Left lobe of liver (tissue), 2 donors: ENCODE results near the gene CUL3. TPM values are rescaled to one million over a fixed set of nuclear protein-coding genes. Genes with fewer than 3 reads are reported as not detected.
"Not testable (repeated sequence)": the region's sequence is repeated elsewhere in the genome, so short reads cannot be mapped to it uniquely, and the experiment has no call there.

Source experiments
- ATAC-seq: fragments of 200-7000 bp; cut with Tn5 transposase; one replicate; pipeline ENCODE4 v1.9.1; 2020; ENCODE audit warnings: mild to moderate bottlenecking, moderate library complexity
- DNase-seq: peaks from one replicate; pipeline ENCODE4 v3.0.0-alpha.2; 2020; ENCODE audit warnings: low spot score
- total RNA-seq: library from RNA; stranded (reverse); gene quantifications from one replicate; pipeline ENCODE4 v1.2.1, GENCODE V29; 2021
- donor health status: DM: no; HTN: no; CAD: no; lungs with moderate emphysema.
- donor health status: DM: no; HTN: yes; CAD: no.

CUL3 gene
- total RNA-seq, 1 donor from 2014 or later, result 34.6 TPM

DNA sequence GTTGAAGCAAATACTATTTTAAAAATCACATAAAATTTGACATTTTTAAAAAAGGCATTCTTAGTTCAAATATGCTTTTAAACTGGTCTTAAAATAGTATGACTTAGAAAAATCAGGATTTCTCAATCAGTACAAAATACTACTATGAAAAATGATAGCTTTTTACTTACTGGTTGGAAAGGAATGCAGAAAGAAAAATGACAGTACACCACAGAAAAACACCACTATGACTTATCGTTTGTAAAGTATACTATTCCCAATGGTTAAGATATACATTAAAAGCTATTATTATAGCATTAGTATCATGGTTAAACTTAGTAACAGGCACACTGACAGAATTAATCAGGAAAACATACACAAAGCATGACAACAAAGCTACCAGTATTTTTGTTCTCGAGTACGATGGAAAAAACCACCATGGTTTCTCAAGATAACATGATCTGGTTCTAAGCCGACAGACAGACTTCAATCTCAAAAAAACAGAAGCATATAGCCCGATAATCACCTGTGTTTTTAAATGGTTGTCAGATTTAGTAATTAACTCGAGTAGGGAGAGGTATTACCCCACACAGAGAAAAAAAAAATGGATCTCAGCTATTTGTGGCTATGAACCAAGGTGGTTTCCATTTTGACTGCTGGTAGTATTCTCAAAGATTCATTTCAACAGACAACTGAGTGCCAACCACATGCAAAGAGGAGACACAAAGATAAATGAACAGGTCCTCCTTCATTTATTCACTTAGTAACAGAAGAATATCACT lies 39.1 kb downstream of the CUL3 start:
- ATAC-seq (no peak), DNase-seq (no peak)

DNA sequence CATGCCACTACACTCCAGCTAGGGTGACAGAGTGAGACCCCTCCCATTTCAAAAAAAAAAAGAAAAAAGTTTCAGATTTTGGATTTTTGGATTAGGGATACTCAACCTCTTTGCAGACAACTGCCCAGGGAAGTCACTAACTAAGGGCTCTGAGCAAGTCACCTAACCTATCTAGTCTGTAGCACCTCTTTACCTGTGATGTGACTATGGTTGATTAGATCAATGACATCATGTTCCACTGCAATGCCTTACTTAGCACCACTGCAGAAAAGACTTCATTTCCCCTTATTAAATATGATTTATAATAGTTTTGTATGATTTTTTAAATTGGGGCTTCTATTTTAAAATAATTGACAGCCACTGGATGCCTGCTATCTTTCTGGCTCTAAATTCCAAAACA lies 41.2 kb downstream of the CUL3 start:
- DNase-seq, result no peak
- no peak for ATAC-seq

GRCh38 chr2:224538561-224539138 lies 46.5 kb downstream of the CUL3 start:
- no peak for ATAC-seq

GRCh38 chr2:224532931-224533330 lies 52.2 kb downstream of the CUL3 start:
- no peak for DNase-seq
- no peak for ATAC-seq

More at GRCh38 chr2:224538561-224539138, 46.5 kb downstream of the CUL3 start:
- DNase-seq, result no peak

- ATAC-seq (no peak), DNase-seq (no peak)
Measured at GRCh38 chr2:224532441-224532840, 52.7 kb downstream of the CUL3 start.

DNA sequence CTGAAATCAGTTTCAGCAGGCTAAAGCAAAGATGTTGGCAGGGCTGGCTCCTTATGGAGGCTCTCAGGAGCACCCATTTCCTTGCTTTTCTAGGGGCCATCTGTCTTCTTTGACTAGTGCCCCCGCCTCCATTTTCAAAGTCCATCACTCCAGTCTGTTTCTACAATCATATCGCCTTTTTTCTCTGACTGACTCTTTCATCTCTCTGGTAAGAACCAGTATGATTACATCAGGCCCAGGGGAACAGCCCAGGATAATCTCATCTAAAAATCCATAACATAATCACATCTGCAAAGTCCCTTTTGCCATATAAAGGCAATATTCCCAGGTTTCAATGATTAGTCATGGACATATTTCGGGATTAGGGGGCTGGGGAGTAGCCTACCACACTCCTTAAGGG lies 57.0 kb downstream of the CUL3 start:
- no peak for DNase-seq
- no peak for ATAC-seq

DNA sequence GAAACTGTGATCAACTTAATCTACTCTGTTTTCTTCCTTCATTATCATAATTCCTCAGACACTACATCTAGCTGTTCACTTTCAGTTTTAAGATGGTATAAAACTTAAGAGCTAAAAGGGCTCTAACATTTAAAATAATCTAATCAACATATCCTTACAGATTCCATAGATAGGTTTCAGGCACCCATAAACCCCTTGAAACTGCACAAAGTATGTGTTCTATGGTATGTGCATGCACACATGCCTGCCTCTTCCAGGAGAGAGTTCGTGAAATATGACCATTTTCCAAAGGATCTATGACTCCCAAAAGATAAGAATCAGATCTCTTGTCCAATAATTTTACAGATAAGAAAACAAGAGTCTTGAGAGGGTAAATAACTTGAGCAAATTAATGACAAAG lies 59.4 kb downstream of the CUL3 start:
- no peak for ATAC-seq
- DNase-seq, result no peak

DNA sequence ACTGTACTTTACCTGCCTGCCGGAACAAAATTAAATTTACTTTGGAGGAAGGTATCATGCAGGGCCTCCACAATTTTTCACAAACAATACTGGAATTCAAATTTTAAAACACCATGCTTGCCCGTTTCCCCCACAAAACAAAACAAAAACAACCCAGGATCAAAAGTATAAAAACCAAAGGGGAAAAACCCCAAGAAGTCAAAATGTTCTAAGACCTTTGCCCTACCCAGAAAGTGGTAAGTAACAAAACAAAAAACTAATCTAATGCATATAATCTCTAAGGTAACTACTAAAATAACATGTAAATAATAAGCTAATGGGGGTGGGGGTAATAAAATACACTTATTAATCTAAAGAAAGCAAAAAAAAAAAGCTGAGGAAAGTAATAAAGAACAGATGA lies 60.5 kb downstream of the CUL3 start:
- no peak for DNase-seq
- no peak for ATAC-seq

DNA sequence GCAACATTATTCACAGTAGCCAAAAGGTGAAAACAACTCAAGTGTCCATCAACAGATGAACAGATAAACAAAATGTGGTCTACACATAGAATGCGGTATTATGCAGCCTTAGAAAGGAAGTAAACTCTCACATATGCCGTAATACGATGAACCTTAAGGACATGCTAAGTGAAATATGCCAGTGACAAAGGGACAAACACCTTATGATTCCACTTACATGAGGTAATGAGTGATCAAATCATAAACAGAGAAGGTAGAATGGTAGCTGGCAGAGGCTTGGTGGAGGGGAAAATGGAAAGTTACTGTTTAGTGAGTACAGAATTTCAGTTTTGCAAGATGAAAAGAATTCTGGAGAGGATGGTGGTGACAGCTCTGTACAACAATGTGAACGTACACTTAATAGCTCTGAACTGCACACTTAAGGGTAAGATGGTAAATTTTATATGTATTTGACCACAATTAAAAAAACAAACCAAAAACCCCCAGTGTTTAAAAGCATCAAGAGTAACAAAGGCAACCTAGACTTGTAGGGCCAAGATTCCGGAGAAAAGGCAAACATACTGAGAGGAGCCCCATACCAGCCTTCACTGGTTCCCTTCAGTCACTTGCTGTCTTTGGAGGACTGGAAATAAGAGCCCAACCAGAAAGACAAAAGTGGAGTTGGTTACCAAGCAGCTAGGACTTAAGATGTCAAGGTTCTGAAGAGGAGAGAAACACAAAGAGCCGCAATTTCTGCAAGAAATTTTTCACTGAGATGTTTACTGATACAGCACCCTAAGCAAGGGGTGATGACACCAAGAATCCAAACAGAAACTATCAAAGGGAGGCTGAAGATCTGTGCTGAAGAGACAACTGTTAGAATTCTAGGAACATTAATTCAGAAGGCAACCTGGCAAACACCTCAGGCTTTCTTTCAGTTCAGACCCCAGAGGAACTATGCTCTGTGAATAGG lies 61.3 kb downstream of the CUL3 start:
- no peak for ATAC-seq
- no peak for DNase-seq

DNA sequence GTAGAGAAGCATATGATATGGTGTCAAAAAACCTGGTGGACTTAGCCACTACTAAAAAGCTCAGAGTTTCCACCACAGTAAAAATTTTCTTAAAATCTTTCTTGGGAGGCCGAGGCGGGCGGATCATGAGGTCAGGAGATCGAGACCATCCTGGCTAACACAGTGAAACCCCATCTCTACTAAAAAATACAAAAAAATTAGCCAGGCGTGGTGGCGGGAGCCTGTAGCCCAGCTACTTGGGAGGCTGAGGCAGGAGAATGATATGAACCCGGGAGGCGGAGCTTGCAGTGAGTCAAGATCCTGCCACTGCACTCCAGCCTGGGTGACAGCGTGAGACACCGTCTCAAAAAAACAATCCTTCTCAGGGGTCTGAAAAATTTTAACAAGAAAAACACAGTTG lies 62.7 kb downstream of the CUL3 start:
- ATAC-seq, DNase-seq: not testable (repeated sequence)

DNA sequence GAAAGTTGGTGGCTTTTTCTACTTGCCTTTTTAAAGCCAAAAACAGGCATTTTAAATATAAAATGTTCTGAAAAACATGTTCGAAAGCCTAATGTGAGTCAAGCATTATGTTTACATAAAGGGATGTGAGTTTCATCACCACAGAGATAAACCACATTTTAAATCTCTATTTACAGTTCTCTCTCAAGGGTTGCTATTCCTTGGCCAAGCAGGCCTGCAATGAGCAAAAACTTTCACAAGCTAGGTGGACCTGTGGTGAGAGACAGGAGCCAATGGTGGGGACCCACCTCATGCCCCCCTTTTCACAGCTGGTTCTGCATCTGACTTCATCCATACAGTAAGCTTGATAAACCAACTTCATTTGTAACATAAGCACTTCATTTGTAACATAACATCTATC lies 65.1 kb downstream of the CUL3 start:
- peak; percentile 73 for ATAC-seq
- no peak for DNase-seq

DNA sequence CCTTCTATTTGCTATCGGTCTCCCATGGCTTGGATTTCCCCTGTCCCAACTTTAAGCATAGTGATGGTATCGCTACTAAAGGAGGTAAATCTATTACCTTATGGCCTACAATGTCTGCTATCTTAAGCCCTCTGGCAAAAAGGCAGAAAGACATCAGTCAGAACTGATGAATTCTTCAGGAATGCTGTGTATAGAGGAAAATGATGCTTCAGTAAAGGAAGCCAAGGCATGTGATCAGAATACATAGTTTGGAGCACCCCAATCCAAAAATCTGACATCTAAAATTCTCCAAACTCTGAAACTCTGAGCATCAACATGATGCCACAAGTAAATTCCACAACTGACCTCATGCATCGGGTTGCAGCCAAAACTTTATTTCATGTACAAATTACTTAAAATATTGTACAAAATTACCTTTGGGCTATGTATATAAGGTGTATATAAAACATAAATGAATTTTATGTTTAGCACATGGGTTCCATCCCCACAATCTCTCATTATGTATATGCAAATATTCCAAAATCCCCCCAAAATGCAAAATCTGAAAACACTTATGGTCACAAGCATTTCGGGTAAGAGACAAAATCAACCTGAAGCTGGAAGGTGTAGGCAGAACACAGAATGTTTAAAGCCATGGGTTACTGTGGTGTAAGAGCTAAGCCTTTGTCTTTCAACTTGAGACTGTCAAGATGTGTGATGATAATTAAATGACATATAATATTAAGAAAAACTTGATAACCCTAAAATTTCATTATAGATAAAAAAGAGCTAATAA lies 66.2 kb downstream of the CUL3 start:
- DNase-seq, result no peak
- ATAC-seq, result no peak

DNA sequence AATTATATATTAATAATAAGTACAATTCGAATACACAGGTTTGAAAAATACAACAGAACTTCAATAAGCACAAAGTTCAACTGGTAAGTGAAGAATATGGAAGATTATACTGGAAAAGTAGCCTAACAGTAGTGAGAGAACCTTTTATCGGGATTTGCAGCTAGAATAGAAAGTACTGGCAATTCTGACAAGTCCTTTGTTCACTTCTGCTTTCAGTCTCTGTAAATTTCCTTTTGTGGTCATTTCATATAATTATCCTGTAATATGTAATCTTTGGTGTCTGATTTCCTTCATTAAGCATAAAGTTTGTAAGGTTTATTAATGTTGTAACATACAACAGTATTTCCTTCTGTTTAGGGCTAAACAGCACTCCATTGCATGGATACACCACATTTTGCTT lies 67.2 kb downstream of the CUL3 start:
- ATAC-seq (no peak), DNase-seq (no peak)

GRCh38 chr2:224516393-224516792 lies 68.8 kb downstream of the CUL3 start:
- DNase-seq, result not testable (repeated sequence)

GRCh38 chr2:224513991-224514390 lies 71.2 kb downstream of the CUL3 start:
- ATAC-seq (no peak), DNase-seq (no peak)

More at GRCh38 chr2:224516393-224516792, 68.8 kb downstream of the CUL3 start:
- not testable (repeated sequence) for ATAC-seq

GRCh38 chr2:224507789-224508188 lies 77.4 kb downstream of the CUL3 start:
- DNase-seq, result no peak
- no peak for ATAC-seq

- DNase-seq, result no peak
- no peak for ATAC-seq
Measured at GRCh38 chr2:224506494-224506893, 78.7 kb downstream of the CUL3 start.

DNA sequence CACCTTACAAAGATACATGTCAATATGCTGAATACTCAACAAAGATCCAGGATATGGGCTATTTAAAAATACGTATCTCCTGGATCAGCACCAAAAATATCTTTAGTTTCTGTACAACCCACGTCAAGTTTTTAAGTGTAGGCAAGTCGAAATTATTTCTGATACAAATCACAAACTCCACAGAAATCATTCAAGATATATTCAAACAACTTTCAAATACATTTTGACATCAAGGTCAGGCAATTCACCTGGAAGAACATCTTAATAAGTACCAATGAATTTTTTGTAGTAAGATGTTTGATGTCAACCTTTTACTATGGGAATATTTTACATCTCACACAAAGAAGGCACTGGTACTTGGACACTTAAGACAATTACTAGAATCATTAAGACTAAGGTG lies 86.2 kb downstream of the CUL3 start:
- DNase-seq, result no peak
- no peak for ATAC-seq

DNA sequence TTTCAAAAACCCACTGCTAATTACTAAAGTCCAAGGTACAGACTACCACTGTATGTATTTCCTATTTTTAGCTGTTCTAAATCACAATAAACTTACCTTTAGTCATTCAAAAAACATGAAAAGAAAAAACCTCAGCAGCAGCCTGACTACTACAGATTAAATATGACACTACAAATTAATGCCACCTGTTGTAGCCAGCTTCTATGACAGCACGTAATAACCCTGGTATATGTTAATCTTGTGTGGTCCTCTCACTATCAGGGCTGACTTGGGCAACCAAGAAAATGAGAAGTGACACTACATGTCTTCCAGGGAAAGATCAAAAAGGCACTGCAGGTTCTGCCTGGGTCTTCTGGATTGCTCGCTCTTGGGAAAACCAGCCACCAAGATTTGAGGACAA lies 92.6 kb downstream of the CUL3 start:
- ATAC-seq (no peak), DNase-seq (no peak)

- not testable (repeated sequence) for DNase-seq, ATAC-seq
Measured at GRCh38 chr2:224487940-224488339, 97.2 kb downstream of the CUL3 start.
